Naive thymus-derived CD4-positive, alpha-beta T cell (primary cell): ENCODE measurements around the gene MTM1. TPM values are rescaled to one million over a fixed set of nuclear protein-coding genes. Genes with fewer than 3 reads are reported as not detected.

Source experiments
- ATAC-seq: fragments of 150-1000 bp; cut with Tn5 transposase; 2 replicates; pipeline ENCODE4 v1.10.0; 2021; ENCODE audit warnings: mild to moderate bottlenecking, moderate library complexity
- CTCF ChIA-PET: fragments of 350-600 bp; sonication (Branson Sonifier 250); formaldehyde crosslinking; loops from one replicate; lab custom pipeline; 2021; ENCODE audit warnings: antibody characterized with exemption; lab: Charles Lee
- POLR2A ChIA-PET: fragments of 350-600 bp; sonication (Branson Sonifier 250); formaldehyde crosslinking; loops from one replicate; lab custom pipeline; 2021; ENCODE audit warnings: antibody characterized with exemption, inconsistent platforms; lab: Charles Lee
- DNase-seq, 9 donors: peaks; one replicate each; pipeline versions ENCODE4 v3.0.0 to v3.0.0-alpha.2; 2020 to 2022; ENCODE audit warnings: mixed read lengths in 1 of 9
- H3K27ac ChIP-seq: one replicate; pipeline ENCODE4 v1.7.0; 2013; ENCODE audit warnings: mild to moderate bottlenecking, low read depth, low read length, moderate library complexity
- H3K27me3 ChIP-seq, 2 donors: one replicate each; pipeline ENCODE4 v1.7.0; 2013; ENCODE audit warnings: low read length in 2 of 2, mild to moderate bottlenecking in 2 of 2, moderate library complexity in 2 of 2; ENCODE audit not compliant: control insufficient read depth in 2 of 2, insufficient read depth in 2 of 2
- H3K36me3 ChIP-seq, 3 experiments: 1 replicate in 2 of 3; 2 replicates in 1 of 3; pipeline ENCODE4 v1.7.0; 2013; ENCODE audit warnings: low read length in 3 of 3, mild to moderate bottlenecking in 3 of 3, moderate library complexity in 1 of 3; ENCODE audit not compliant: insufficient read depth in 3 of 3, control insufficient read depth in 2 of 3
- H3K4me1 ChIP-seq, 2 donors: one replicate each; pipeline ENCODE4 v1.7.0; 2013; ENCODE audit warnings: low read length in 2 of 2, mild to moderate bottlenecking in 2 of 2, moderate library complexity in 1 of 2; ENCODE audit not compliant: control insufficient read depth in 2 of 2, insufficient read depth in 2 of 2
- H3K4me3 ChIP-seq: 2 replicates; pipeline ENCODE4 v1.7.0; 2013; ENCODE audit warnings: mild to moderate bottlenecking, low read length
- H3K9me3 ChIP-seq, 3 experiments: 1 replicate in 2 of 3; 2 replicates in 1 of 3; pipeline ENCODE4 v1.7.0; 2013; ENCODE audit warnings: low read length in 3 of 3; ENCODE audit not compliant: control insufficient read depth in 2 of 3
- H3K27ac Mint-ChIP-seq, 9 donors: one replicate each; pipeline ENCODE4 v1.8.0; 2020 to 2022; ENCODE audit warnings: mixed read lengths in 9 of 9, mild to moderate bottlenecking in 8 of 9, moderate library complexity in 5 of 9, inconsistent platforms in 2 of 9
- H3K27me3 Mint-ChIP-seq, 5 donors: one replicate each; pipeline ENCODE4 v1.8.0; 2021 to 2022; ENCODE audit warnings: mixed read lengths in 5 of 5, mild to moderate bottlenecking in 1 of 5
- H3K36me3 Mint-ChIP-seq, 5 donors: one replicate each; pipeline ENCODE4 v1.8.0; 2020 to 2022; ENCODE audit warnings: mixed read lengths in 5 of 5, mild to moderate bottlenecking in 3 of 5, inconsistent platforms in 1 of 5
- H3K4me1 Mint-ChIP-seq, 7 donors: one replicate each; pipeline ENCODE4 v1.8.0; 2020 to 2022; ENCODE audit warnings: mixed read lengths in 7 of 7, mild to moderate bottlenecking in 3 of 7, inconsistent platforms in 1 of 7
- H3K4me3 Mint-ChIP-seq, 10 donors: one replicate each; pipeline ENCODE4 v1.8.0; 2020 to 2022; ENCODE audit warnings: mild to moderate bottlenecking in 10 of 10, mixed read lengths in 10 of 10, moderate library complexity in 6 of 10, inconsistent platforms in 2 of 10
- H3K9me3 Mint-ChIP-seq, 11 donors: one replicate each; pipeline ENCODE4 v1.8.0; 2020 to 2022; ENCODE audit warnings: mixed read lengths in 11 of 11, mild to moderate bottlenecking in 4 of 11, inconsistent platforms in 1 of 11, moderate library complexity in 1 of 11
- intact Hi-C, 2 donors: fragments of 100-400 bp; cut with micrococcal nuclease; formaldehyde crosslinking; loops; one replicate each; pipeline ENCODE4 v1.15.1; 2023
- polyA plus RNA-seq, 2 donors: library from polyadenylated mRNA; unstranded; fragments of 300-500 nt; fragmentation: Illumina TruSeq; gene quantifications; one replicate each; pipeline ENCODE4 v1.2.3, GENCODE V29; 2021
- total RNA-seq, 6 experiments: library from RNA in 5 of 6; stranded (reverse) in 5 of 6; gene quantifications; 1 replicate in 5 of 6; 2 replicates in 1 of 6; pipeline ENCODE4 v1.2.3 and lab custom pipeline; 2021 to 2026

MTM1 gene
- total and polyA plus RNA-seq, 7 experiments from 2014 or later = 11.9 to 34.7 (median 24.6) TPM

DNA sequence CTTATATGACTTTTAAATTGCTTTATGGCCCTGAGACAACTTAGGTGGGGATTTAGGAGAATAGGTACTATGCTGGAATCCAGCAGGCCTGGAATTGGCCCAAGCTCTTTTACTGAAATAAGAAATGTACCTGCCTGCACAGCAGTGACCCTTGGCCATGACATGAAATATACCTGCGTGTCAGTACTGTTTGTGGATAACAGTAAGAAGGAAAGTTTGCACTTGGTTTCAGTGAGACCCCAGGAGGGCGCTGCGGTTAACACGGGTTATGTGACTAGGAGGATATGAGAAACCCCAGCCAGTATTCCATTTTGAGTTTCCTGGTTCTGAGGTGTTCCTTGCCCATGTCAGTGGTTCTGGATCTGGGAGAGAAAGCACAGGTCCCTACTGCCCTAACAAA lies 5.3 kb downstream of the MTM1 start:
- Histone ChIP-seq H3K9me3 (no peaks in the 10 kb centered on the region), H3K4me3 (no peak overlapping the region), H3K36me3 (no peaks in the 10 kb centered on the region), H3K27me3 (no peaks in the 10 kb centered on the region), H3K27ac (peak overlapping the region; percentile 12), H3K4me1 (peaks cover 70 to 76% of the 10 kb centered on the region in 2 donors)
- H3K27ac Mint-ChIP-seq = peak overlapping the region; percentile 21 to 92 (median 85)
- no peak for ATAC-seq
- H3K4me1 Mint-ChIP-seq = peaks cover 22 to 93% (median 88%) of the 10 kb centered on the region in 7 donors
- H3K9me3 Mint-ChIP-seq = no peaks in the 10 kb centered on the region
- POLR2A ChIA-PET = interaction anchor here (2.4 kb wide), 1 partner anchor 27 kb away, joined by 10 read pairs; no protein-coding TSS in a partner anchor
- intact Hi-C loops = loop anchor here in 1 of 2 donors (2.0 kb wide), 1 partner anchor 209 kb away; no protein-coding TSS in a partner anchor
- peaks cover 0 to 9% (median 0%) of the 10 kb centered on the region in 5 donors for H3K36me3 Mint-ChIP-seq
- CTCF ChIA-PET = interaction anchor here (0.7 to 1.3 kb wide), 3 partner anchors 11 to 110 kb away, joined by 3 read pairs; no protein-coding TSS in a partner anchor
- no peaks in the 10 kb centered on the region for H3K27me3 Mint-ChIP-seq
- DNase-seq = no peak
- H3K4me3 Mint-ChIP-seq = peak overlapping the region in 9 of 10 donors; percentile 31 to 91 (median 70)

- peak overlapping the region; percentile 64 to 86 (median 78) for H3K4me3 Mint-ChIP-seq
- no peaks in the 10 kb centered on the region for H3K27me3 Mint-ChIP-seq
- peak overlapping the region; percentile 59 for H3K27ac ChIP-seq
- H3K4me3 ChIP-seq = peak overlapping the region; percentile 42
- H3K27me3 ChIP-seq = no peaks in the 10 kb centered on the region
- no peaks in the 10 kb centered on the region for H3K9me3 ChIP-seq
- H3K4me1 Mint-ChIP-seq = peaks cover 22 to 88% (median 84%) of the 10 kb centered on the region in 7 donors
- peaks cover 0 to 1% (median 0%) of the 10 kb centered on the region in 11 donors for H3K9me3 Mint-ChIP-seq
- peaks cover 68 to 74% of the 10 kb centered on the region in 2 donors for H3K4me1 ChIP-seq
- ChIA-PET POLR2A (interaction anchor here (1.0 to 2.4 kb wide), 4 partner anchors 13 to 124 kb away, joined by 3 to 10 read pairs (median 4); no protein-coding TSS in a partner anchor), CTCF (interaction anchor here (0.7 to 1.3 kb wide), 3 partner anchors 12 to 109 kb away, joined by 3 read pairs; no protein-coding TSS in a partner anchor)
- ATAC-seq (peak; percentile 36), DNase-seq (no peak)
- peak overlapping the region; percentile 45 to 94 (median 83) for H3K27ac Mint-ChIP-seq
- intact Hi-C loops = loop anchor here (1.0 kb wide), 2 partner anchors 13 to 28 kb away; no protein-coding TSS in a partner anchor
- H3K36me3 ChIP-seq = no peaks in the 10 kb centered on the region
- H3K36me3 Mint-ChIP-seq = peaks cover 0 to 10% (median 0%) of the 10 kb centered on the region in 5 donors
Measured at GRCh38 chrX:150574559-150575418, 6.4 kb downstream of the MTM1 start.

- H3K27ac Mint-ChIP-seq = peak overlapping the region; percentile 45 to 94 (median 83)
- peaks cover 23 to 88% (median 79%) of the 10 kb centered on the region in 7 donors for H3K4me1 Mint-ChIP-seq
- POLR2A ChIA-PET = interaction anchor here (1.3 to 2.4 kb wide), 2 partner anchors 28 to 32 kb away, joined by 3 to 10 read pairs; no protein-coding TSS in a partner anchor
Measured at GRCh38 chrX:150575419-150575814, 7.0 kb downstream of the MTM1 start.

DNA sequence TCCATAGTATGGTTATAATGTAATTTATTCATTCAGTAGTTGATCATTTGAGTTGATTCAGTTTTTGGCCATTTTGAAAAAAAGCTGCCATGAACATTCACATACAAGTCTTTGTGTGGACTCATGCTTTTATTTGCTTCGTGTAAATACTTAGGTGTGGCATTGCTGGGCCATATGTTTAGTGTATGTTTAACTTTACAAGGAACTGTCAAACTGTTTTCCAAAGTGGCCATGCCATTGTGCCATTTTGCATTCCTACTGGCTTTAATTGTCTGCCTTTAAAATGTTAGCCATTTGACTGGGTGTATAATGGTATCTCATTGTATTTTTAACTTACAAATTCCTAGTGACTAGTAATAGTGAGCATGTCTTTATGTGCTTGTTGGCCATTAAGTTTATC lies 8.8 kb downstream of the MTM1 start:
- no peak overlapping the region for H3K27ac ChIP-seq
- no peaks in the 10 kb centered on the region for H3K36me3 ChIP-seq
- DNase-seq = no peak
- Mint-ChIP-seq H3K4me1 (peaks cover 21 to 84% (median 72%) of the 10 kb centered on the region in 7 donors), H3K36me3 (peaks cover 0 to 18% (median 0%) of the 10 kb centered on the region in 5 donors), H3K4me3 (peak overlapping the region in 5 of 10 donors; percentile 34 to 84 (median 59)), H3K9me3 (peaks cover 0 to 1% (median 0%) of the 10 kb centered on the region in 11 donors), H3K27ac (peak overlapping the region in 7 of 9 donors; percentile 18 to 92 (median 63)), H3K27me3 (no peaks in the 10 kb centered on the region)
- ChIA-PET POLR2A (no interaction called here), CTCF (no interaction called here)
- H3K27me3 ChIP-seq = no peaks in the 10 kb centered on the region
- peaks cover 46 to 56% of the 10 kb centered on the region in 2 donors for H3K4me1 ChIP-seq
- H3K4me3 ChIP-seq = no peak overlapping the region
- H3K9me3 ChIP-seq = no peaks in the 10 kb centered on the region
- ATAC-seq = no peak
- intact Hi-C loops = loop anchor here in 1 of 2 donors (1.0 kb wide), 1 partner anchor 8 kb away; no protein-coding TSS in a partner anchor

More at GRCh38 chrX:150575419-150575814, 7.0 kb downstream of the MTM1 start:
- H3K9me3 ChIP-seq = no peaks in the 10 kb centered on the region
- CTCF ChIA-PET = no interaction called here
- Mint-ChIP-seq H3K36me3 (peaks cover 0 to 15% (median 0%) of the 10 kb centered on the region in 5 donors), H3K4me3 (peak overlapping the region; percentile 64 to 86 (median 78)), H3K27me3 (no peaks in the 10 kb centered on the region), H3K9me3 (peaks cover 0 to 1% (median 0%) of the 10 kb centered on the region in 11 donors)
- peak overlapping the region; percentile 59 for H3K27ac ChIP-seq
- peaks cover 62 to 68% of the 10 kb centered on the region in 2 donors for H3K4me1 ChIP-seq
- DNase-seq = peak in 4 of 9 donors; percentile 15 to 75 (median 36)
- ATAC-seq = peak; percentile 78
- no peaks in the 10 kb centered on the region for H3K27me3 ChIP-seq
- H3K36me3 ChIP-seq = no peaks in the 10 kb centered on the region
- peak overlapping the region; percentile 42 for H3K4me3 ChIP-seq
- intact Hi-C loops = loop anchor here (1.0 kb wide), 2 partner anchors 12 to 29 kb away; no protein-coding TSS in a partner anchor

DNA sequence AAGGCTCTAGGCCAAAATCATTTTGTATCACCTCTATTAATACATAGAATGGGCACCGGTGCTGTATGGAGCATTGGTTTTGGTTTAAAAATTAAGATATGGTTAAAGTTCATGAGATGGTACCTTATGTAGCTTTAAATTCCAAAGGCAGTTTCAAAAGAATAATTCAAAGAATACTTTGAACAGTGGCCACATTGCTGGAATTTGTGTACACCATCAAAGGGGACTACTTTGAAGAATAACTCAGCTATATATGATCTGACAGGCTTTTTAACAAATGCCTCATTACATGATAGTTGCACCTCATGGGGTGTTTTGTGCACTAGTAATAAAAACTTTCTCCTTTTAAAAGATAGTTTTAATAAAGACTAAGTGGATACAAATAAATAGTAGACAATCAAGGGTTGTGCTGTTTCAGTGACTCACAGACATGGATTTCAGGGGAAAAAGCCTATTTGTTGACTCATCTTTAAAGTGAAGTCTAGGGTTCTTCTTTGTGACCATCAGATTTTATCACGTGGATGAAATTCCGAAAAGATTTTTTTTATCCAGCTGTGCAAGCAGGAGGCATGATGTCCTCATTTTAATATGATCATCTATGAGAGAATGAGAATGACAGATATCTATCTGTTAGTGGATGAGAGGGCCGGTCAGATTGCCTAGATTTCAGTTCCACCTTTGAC lies 12.8 kb downstream of the MTM1 start:
- Mint-ChIP-seq H3K9me3 (peaks cover 0 to 2% (median 0%) of the 10 kb centered on the region in 11 donors), H3K4me1 (peaks cover 11 to 60% (median 50%) of the 10 kb centered on the region in 7 donors), H3K4me3 (no peak overlapping the region), H3K27me3 (no peaks in the 10 kb centered on the region), H3K36me3 (peaks cover 0 to 21% (median 0%) of the 10 kb centered on the region in 5 donors), H3K27ac (no peak overlapping the region)
- Histone ChIP-seq H3K4me1 (peaks cover 12 to 22% of the 10 kb centered on the region in 2 donors), H3K27me3 (no peaks in the 10 kb centered on the region), H3K4me3 (no peak overlapping the region), H3K36me3 (no peaks in the 10 kb centered on the region), H3K27ac (no peak overlapping the region), H3K9me3 (no peaks in the 10 kb centered on the region)
- no peak for ATAC-seq
- ChIA-PET CTCF (no interaction called here), POLR2A (interaction anchor here (1.0 kb wide), 1 partner anchor 11 kb away, joined by 4 read pairs; no protein-coding TSS in a partner anchor)
- no peak for DNase-seq
- intact Hi-C loops = no loop called here
